IPS-11a (cell line): ENCODE measurements around the gene ZNF880.
"Not testable (repeated sequence)": the region's sequence is repeated elsewhere in the genome, so short reads cannot be mapped to it uniquely, and the experiment has no call there.

Source experiments
- H3K4me3 ChIP-seq: one replicate; pipeline ENCODE4 v1.5.1; 2013; ENCODE audit warnings: low read depth, low read length, control low read depth

The ZNF880 gene

GRCh38 chr19:52369559-52370340 lies at the start of gene ZNF880:
Gene ZNF880, plus strand, starts transcription at chr19:52369923. Its CDS starts 43 bp downstream, at chr19:52369966.
- H3K4me3 ChIP-seq: peak within 1 kb of the TSS; percentile 70

GRCh38 chr19:52322429-52322828 lies 47.3 kb upstream of the ZNF880 start:
- no peak overlapping the region for H3K4me3 ChIP-seq

- H3K4me3 ChIP-seq: no peak overlapping the region
Measured at GRCh38 chr19:52331757-52332156, 38.0 kb upstream of the ZNF880 start.

DNA sequence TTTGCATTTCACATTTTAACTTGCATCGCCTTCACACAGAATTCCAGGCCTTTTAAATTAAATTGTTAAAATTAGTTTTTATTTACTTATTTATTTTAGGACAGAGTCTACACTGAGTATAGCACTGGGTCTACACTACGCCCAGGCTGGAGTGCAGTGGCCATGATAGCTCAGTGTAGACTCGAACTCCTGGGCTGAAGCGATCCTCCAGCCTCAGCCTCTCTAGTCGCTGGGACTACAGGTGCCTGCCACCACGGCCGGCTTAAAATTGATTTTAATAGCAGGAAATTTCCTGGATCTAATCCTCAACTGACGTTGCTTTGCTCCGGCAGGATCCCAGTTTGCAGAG lies 34.0 kb upstream of the ZNF880 start:
- peak overlapping the region; percentile 91 for H3K4me3 ChIP-seq

- H3K4me3 ChIP-seq: peak within 1 kb of the TSS; percentile 91
Measured at GRCh38 chr19:52336117-52336790, 33.5 kb upstream of the ZNF880 start, which contains the start of gene ZNF610. Gene ZNF610, plus strand, starts transcription at chr19:52336243. Its CDS starts 12,930 bp downstream, at chr19:52349173.

GRCh38 chr19:52336791-52337381 lies 32.8 kb upstream of the ZNF880 start:
- H3K4me3 ChIP-seq: peak overlapping the region; percentile 91

GRCh38 chr19:52339022-52339421 lies 30.7 kb upstream of the ZNF880 start:
- not testable (repeated sequence) for H3K4me3 ChIP-seq

- no peak overlapping the region for H3K4me3 ChIP-seq
Measured at GRCh38 chr19:52343548-52343947, 26.2 kb upstream of the ZNF880 start.

GRCh38 chr19:52345162-52345561 lies 24.6 kb upstream of the ZNF880 start:
- no peak overlapping the region for H3K4me3 ChIP-seq

GRCh38 chr19:52351512-52351911 lies 18.2 kb upstream of the ZNF880 start:
- no peak overlapping the region for H3K4me3 ChIP-seq

DNA sequence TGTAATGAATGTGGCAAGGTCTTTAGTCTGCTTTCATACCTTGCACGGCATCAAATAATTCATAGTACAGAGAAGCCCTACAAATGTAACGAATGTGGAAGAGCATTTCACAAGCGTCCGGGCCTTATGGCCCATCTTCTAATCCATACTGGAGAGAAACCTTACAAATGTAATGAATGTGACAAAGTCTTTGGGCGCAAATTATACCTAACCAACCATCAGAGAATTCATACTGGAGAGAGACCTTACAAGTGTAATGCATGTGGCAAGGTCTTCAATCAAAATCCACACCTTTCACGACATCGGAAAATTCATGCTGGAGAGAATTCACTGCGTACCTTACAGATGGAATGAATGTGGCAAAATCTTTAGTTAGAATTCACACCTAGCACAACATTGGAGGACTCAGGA lies 3.3 kb upstream of the ZNF880 start:
- H3K4me3 ChIP-seq: no peak overlapping the region

DNA sequence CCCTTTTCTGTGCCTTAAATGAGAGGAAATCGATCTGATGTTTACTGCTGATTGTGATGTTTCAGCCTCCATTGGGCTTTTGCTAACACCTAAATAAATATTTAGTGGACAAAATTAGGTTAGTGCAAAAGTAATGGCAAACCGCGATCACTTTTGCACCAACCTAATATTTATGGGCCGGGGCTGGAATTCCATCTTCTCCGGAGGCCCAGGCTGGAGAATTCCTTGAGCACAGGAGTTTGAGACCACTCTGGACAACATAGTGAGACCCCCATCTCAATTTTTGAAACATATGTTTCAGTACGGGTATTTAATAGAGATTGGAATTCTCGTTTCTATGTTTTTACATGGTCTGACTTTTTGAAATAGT lies 603 bp downstream of the ZNF880 start:
- peak overlapping the region; percentile 70 for H3K4me3 ChIP-seq

DNA sequence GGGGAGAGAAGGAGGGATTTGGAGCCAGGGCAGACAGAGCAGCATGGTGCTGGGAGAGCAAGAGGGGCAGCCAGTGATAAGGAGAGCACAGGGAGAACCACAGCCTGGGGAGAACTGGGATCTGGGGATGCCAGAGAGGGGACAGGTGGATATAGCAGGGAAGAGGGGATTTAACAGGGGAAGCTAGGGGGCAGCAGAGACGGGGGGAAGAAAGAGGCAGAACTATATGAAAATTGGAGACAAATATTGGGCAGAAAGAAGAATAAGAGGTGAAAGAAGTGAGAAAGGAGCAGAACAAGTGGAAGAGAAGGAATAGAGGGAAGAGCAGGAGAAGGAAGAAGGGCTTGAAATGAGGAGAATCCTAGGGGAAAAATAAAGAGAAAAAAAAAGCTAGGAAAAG lies 21.4 kb downstream of the ZNF880 start:
- H3K4me3 ChIP-seq: no peak overlapping the region

- H3K4me3 ChIP-seq: peak within 1 kb of the TSS; percentile 44
Measured at GRCh38 chr19:52397310-52398080, 27.8 kb downstream of the ZNF880 start, which contains the start of gene ZNF528. Gene ZNF528, plus strand, starts transcription at chr19:52397849. Its CDS starts 4,165 bp downstream, at chr19:52402014.

DNA sequence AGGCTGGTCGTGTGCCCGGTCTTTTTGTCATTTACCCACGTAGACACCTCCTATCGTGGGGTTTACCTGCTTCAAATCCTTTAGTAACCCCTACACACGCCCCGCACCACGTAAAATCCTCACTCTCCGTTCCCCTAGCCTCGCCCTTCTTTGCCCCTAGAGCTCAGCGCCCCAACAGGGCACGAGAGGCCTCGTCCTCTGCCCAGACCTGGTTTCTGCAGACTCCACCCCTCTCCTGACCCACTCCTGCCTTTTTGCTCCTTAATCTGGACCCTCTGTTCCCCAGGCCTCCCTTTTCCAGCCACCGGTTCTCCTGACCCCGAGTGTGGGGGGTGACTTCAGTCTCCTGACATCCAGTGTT lies 28.3 kb downstream of the ZNF880 start:
- H3K4me3 ChIP-seq: peak overlapping the region; percentile 44

DNA sequence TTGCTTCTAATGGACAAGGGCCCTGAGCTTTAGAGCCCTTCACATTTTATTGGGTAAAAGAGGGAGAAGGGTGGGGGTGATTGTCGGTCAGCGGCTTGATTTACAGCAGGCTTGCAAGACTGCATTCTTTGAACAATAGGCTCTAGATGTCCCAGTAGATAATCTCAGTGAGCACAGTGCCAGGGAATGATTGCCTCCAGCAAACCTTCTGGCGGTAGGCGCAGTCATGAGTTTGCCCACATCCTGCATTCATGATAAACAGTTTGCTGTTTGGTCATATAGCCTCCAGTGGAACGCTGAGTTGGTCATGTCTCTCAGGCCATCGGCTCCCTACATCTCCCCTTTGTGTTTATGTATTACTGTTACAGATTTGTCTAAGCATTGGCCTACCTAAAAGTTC lies 40.6 kb downstream of the ZNF880 start:
- H3K4me3 ChIP-seq: no peak overlapping the region

- H3K4me3 ChIP-seq: no peak overlapping the region
Measured at GRCh38 chr19:52415711-52416110, 46.0 kb downstream of the ZNF880 start.

GRCh38 chr19:52428937-52429336 lies 59.2 kb downstream of the ZNF880 start, which contains the start of gene ZNF534:
Gene ZNF534, plus strand, starts transcription at chr19:52429148. Its CDS starts 2,327 bp downstream, at chr19:52431475.
- H3K4me3 ChIP-seq: no peak within 1 kb of the TSS
